ENCODE data around the gene DMD.
"Not testable (repeated sequence)": the region's sequence is repeated elsewhere in the genome, so short reads cannot be mapped to it uniquely, and the experiment has no call there.

DMD gene

DNA sequence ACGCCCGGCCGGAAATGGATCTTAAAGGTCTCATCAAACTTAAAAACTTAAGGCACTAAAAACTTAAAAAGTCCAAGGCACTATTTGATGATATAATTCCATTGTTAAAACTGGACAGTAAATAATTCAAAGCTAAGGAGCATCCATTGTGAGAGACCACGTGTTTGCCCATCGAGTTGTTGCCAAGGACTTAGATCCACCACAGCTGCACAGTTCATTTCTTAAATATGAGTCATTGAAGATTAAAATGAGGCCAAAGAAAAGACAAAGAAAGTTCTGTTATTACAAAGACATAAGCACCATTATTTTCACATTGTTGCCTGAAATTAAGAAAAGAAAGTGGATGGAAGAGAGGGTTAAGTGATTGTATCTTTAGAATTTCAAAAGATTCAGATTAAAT is 1728.0 kb downstream of the DMD start:
- DNase-seq = no peak

DNA sequence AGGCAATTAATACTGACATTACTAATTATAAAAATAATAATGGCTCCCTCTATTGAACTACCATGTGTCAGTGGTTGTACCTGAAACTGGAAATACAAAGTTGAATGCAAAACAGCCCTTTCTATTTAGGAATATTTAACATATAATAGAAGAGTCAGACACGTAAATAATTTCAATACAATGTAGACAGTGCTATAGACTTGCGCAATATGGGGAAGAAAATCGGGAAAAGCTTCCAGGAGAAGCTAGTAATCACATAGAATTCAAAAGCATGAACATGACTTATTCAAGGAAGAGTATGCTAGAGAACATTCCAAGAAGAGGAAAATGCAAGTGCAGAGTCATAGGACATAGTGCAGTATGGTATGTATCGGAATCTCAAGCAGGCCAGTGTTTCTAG is 1730.7 kb downstream of the DMD start:
- DNase-seq = no peak

DNA sequence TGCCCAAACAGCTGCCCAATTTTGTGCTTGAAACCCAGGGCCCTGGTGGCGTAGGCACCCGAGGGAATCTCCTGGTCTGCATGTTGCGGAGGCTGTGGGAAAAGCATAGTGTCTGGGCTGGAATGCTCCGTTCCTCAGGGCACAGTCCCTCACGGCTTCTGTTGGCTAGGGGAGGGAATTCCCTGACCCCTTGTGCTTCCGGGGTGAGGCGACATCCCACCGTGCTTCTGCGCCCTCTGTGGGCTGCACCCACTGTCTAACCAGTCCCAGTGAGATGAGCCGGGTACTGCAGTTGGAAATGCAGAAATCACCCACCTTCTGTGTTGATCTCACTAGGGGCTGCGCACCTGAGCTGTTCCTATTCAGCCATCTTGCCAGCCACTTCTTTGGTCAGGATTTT is 1740.1 kb downstream of the DMD start:
- DNase-seq = no peak

DNA sequence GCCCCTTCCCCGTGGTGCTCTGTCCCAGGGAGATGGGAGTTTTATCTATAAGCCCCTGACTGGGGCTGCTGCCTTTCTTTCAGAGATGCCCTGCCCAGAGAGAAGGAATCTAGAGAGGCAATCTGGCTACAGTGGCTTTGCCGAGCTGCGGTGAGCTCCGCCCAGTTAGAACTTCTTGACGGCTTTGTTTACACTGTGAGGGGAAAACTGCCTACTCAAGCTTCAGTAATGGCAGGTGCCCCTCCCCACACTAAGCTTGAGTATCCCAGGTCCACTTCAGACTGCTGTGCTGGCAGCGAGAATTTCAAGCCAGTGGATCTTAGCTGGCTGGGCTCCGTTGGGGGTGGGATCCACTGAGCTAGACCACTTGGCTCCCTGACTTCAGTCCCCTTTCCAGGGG is 1740.6 kb downstream of the DMD start:
- DNase-seq = not testable (repeated sequence)

DNA sequence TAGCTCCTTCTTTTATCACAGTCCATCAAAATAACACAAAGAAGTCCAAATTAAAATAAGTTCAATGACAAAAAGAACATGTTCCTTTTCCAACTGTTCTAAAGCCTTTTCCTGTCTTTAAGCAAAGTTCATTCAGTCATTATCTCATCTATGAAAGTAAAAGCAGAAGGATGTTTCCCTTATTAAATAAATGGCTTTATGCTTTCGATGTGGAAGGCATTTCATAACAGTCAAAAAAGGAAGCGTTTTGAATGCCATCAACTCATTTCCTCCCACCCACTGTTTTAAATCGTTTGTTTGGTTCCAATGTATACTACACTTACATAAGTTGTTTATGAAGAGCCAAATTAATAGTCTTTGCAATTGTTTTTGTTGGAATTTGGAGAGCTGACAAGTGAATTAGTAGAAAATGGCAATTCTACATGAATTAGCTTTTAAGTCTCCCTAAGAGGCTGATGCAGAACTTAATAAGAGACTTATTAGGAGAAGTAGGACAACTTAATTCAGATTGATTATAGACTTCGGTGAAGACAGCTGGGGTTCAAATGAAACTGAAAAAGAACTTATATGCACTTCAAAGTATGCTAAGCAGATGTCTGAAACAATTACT is 1746.9 kb downstream of the DMD start:
- no peak for DNase-seq

DNA sequence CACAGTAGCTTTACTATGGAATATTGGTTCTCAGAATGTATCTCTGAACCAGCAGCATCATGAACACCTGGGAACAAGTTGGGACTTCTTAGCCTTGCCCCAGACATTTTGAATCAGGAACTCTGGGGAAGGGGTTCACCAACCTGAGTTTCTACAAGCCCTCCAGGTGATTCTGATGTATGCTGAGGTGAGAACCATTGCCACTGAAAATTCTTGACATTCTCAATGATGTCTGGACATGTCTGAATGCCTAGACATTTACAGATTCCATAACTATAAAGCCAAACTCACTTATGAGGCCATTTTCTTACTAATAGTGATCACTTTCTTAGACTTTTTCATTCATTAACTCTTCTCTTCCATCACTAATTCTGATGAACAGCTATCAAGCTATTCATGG is 1750.1 kb downstream of the DMD start:
- DNase-seq = no peak

DNA sequence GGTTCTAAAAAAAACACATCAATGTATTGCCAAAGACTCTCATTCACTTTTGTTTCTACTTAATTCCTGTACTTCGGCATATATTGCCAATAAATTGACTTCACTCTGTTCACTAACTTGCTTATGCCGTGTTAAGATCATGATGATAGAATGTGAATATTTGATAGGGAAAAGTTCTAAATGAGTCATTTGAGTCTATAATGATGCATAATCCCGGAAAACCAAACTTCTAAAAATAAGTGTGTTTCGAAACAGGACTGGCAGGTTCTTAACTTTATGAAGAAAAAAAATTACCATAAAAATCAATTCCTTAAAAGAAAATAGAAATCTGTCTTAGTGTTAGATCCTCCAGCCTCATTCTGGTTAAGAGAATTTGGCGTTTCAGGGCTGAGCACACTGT is 1752.0 kb downstream of the DMD start:
- DNase-seq = no peak

DNA sequence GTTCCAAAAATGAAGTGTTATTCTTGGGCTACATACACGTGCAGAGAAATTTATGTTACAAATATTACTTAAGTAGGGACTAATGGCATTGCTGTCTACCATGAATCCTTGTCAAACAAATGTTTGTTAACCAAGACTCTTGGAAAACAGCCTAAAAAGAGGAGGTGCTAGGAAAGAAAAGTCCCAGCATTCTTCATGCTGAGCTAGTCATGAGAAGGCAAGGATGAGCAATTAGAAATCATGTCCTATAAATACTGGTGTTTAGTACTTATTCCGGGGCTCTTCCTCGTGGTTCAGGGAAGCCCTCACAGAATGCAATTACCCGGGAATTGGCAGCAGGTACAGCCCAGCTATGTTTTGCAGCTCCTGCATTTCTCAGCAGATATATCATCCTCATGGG is 1761.4 kb downstream of the DMD start:
- no peak for DNase-seq

DNA sequence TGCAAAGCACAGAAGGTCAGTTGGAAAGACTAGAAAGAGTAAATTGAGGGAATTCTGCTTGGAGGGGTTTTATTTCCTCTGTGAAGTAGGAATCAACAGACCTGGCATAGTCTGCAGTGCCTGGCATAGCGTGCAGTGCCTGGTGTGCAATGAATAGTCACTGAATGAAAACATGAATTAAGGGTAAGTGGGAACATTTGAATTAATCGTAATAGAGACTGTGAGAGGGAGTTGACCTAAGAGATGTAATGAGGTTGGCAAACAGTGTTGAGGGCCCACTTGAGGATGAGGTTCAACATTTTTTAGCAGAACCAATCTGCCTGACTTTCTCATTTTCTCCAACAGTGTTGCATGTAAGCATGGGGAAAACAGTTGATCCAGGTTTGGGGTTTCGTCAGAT is 1762.3 kb downstream of the DMD start:
- DNase-seq = no peak

DNA sequence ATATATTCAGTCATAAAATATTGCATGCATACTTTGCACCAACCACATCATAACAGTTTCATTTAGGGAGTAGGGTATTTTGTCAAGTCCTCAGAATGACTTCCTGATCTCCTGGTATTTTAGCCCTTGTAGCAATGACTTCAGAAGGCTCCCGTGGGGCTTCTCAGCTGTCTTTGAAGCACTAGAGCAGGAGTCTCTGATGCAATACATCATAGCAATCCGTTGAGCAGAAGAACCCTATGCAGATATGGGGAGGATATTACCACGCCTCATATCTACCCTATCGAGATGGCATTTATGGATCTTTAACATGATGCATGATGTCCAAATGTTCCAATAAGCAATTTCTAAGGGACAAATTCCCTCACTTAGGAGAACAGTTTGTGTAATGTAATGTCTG is 1765.8 kb downstream of the DMD start:
- no peak for DNase-seq

DNA sequence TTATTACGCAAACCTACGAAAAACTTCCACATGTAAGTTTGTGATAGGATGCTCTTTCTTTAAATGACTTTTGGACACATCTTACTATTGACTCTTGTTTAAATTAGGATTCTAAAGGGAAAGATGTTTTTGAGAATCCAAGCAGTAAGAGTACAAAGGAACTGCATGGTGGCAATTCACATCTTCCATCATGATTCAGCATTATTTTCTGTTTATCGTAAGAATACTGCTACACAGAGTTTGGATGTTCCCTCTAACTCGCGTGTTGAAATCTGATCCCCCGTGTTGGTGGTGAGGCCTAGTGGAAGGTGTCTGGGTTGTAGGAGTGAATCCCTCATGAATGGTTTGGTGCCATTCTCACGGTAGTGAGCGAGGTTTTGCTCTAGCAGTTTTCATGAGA is 1767.7 kb downstream of the DMD start:
- no peak for DNase-seq

DNA sequence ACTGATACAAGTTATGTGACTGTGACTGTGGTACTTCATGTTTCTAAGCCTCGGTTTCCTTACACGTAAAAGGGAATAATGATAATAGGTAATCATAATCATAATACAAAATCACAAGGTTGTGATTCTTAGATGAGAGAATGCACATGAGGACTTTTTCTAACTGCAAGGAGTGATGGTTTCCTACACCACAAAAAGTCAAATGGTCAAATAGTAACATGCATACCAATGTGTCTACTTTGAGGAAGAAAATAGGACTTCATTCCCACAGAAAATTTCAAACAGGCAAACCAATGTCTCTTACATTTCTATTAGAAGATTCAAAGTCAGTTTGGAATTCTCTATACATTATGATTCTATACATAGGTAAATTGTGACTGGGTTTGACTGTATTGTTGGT is 1770.8 kb downstream of the DMD start:
- no peak for DNase-seq

DNA sequence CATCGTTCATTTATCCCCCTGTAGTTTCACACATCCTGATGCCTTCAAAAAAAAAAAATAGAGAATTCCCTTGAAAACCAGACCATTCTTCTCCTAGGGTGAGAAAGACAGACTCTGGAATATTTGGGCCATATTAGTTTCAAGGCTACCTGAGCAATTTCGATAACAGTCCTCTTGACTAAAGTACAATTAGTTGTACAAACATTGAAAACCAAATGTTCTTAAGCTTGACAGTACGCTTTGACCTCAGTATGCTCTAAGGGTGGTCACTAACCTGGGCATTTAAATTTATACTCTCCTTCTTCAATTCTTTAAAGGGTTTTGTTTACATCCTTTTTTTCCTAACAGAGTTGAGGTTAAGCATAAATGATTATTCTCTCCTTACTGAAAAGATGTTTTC is 1774.9 kb downstream of the DMD start:
- DNase-seq = peak; percentile 11

DNA sequence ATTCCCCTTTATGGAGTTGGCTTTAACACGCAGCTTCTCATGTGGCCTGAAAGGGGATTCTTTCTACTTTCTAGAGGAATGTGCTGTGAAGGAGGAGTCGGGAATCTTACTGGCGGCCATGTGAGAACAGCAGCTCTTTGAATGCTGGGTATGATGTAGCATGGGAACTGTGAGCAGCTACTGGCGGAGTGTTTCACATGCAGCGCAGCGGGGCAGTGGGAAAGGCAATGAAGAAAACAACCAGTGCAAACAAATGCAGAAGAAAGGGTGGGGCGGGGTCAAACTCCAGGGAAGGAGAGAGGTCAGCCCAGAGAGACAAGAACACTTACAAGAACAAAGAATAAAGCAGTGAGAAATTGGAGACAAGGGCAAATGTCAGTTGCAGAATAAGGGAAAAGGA is 1775.8 kb downstream of the DMD start:
- peak; percentile 69 for DNase-seq

DNA sequence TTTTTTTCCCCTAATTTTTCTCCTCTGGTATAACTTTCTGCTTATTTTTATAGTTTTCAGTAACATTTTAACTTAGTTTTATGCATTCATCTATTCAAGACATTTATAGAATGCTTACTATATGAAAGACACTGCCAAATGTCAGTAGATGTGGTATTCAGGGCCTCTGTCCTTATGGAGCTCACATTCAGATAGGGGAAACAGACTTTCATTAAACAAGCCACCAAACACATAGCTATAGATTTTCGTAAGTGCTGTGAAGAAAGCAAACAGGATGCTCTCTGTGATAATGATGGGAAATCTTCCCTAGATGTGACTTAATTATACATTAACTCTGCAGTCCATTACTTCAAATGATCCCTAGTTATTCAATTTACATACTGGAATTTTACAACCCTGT is 1777.5 kb downstream of the DMD start:
- peak; percentile 85 for DNase-seq

DNA sequence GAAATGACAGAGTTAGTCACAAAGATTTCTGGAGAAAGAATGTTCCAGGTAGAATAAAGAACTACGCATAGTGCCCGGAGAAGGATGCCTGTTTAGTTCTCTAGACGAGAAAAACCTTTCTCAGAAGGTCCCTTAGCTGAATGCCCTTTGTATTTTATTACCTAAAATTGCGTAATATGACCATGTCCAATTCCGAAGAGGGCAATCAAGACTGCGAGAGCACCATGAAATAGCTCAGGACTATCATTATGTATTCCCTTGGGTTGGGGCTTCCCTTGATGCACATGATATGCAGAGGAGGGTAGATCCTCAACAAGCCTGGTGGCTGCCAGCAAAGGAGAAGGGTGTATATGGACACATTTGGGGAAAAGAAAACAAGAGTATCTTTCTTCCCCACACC is 1781.4 kb downstream of the DMD start:
- no peak for DNase-seq

DNA sequence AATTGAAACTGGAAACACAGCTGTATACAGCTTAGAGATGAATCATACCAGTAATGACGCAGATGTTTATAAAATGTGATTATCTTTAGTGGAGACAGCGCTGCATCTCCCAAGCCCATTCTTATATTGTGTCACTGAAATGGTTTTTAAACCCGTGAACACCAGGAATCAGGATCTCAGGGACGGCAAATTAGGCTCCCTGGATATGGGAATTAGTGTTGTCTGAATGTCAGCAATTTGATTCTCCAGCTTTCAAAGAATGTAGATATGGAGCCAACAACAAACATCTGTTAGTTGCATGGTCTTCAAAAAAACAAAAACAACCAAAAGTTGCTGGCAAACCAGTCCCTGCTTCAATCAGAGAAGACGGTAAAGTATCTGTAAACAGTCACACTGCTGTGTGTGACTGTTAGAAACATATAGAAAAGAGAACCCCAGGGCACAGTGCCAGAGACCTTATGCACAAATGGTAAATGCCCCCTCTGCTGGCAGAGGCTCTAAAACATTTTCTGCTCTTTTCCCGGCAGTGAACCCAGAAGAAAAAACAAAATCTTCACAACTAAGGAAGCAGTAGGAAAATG is 1787.7 kb downstream of the DMD start:
- DNase-seq = peak; percentile 76

DNA sequence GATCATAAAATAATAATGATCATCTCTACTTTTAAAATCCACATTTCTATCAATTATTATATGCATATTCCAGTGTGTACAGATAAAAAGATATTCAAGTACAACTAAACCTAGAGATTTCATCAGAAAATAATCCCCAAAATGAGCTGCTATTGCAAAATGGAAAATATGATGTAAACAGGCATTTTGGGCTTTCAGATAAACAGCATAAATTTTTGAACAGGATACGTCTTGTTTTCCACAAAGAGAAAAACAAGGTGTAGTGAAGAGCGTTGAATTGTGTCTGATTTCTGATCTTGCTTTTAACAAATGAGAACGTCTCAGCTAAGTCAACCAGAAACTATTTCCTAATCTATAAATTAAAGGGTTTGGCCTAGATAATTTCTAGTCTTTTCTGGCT is 1789.9 kb downstream of the DMD start:
- no peak for DNase-seq

DNA sequence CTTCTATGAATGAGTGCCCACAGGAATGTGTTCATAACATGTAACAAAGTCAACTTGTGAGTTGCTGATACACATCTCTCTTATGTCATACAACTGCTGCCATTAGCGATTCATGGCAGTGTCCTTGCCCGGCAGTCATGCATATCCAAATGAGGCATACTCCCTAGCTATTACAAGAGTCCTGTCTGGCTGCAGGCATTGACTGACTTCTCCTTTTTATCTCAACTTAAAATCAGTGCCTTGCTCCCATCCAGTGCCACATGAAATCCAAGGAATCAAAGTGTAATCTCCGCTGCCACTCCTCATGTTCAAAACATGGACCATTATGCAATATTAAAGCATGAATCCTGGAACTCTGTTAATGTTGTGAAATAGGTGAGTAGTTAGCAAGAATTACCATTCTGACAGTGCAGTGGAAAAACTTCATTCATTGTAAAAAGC is 1790.6 kb downstream of the DMD start:
- DNase-seq = no peak

DNA sequence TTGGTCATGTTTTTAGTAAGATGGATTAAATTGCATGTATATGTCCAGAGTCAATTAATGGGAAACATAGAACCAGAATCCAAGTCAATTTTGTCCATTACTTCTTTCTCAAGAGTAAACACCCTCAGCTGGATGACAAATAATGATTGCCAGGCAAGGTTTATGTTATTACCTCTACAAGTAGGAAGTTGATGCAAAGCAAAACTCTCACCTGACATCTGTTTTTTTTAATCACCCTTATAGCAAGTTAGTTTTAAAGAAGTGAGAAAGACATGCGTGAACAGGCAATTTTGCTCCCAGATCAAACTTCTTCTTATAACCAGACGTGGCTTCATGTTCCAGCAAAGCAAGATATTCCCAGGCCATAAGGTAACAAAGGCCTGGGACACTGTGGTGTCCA is 1791.0 kb downstream of the DMD start:
- no peak for DNase-seq

DNA sequence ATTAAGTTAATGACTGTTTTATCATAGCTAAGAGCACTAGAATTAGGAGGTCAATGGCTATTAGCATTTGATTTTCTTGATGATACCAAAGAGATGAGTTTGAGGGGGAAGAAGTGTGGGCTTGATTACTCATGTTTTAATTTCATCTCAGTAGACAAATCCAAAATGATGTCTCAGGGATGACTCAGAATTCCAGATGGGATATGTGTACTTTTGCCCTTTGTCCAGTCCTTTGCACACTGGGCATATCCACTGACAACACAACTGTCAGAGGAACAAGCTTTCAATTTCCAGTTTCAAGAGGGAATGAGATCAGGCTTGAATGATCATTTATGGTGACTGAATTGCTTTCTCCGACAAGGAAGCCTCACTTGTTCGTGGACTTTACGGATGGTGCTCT is 1814.2 kb downstream of the DMD start:
- no peak for DNase-seq

DNA sequence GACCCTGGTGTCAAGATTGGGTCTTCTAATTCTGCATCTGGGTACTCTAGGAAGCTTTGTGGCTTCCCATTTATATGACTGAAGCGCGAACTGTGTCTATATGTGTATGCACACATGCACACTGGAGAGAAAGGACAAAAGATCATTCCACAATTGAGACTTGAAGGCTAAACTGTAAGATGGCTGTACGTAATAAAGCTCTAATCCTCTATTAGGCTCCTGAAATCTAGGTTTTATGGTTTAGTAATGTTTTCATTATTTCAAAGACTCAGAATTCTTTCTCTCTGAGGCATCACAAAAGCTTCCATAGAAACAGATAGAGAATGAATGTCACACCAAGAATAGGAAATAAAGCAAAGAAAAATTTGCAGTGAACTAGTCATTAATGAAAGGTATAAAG is 1818.8 kb downstream of the DMD start:
- no peak for DNase-seq

DNA sequence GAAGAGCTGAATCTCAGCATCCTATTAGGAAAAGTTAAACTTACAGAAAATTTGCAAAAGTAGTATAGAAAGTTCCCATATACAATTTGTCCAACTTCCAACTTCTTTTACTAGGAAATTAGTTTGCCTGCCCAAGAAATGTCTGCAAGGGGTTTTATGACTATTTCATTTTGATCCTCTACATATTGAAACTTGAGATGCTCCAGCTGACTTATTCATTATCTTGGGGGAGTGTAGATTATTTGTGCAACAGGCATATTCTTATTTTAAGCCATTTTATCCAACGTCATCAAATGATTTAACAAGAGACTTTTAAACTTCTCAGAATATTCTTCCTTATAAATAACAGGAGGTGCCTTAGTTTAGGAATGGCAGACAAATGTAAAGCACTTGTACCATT is 1822.4 kb downstream of the DMD start:
- DNase-seq = no peak

DNA sequence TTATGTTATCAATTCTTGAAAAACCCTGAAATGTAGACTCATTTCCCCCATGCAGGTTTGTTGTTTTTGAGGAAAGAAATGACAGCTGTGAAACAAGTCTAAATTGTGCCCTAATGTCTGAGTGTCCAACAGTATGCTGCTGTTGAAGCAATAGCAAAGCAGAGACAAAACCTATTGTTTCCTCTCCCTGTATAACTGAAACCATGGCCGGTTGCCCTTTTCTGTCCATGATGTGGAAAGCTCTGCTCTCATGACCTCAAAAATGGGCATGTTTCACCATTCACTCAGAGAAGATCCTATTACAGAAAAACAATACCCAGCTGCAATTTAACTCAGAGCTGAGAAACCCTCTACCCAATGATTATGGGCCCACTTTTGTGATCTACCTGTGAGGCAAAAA is 1826.9 kb downstream of the DMD start:
- DNase-seq = no peak

DNA sequence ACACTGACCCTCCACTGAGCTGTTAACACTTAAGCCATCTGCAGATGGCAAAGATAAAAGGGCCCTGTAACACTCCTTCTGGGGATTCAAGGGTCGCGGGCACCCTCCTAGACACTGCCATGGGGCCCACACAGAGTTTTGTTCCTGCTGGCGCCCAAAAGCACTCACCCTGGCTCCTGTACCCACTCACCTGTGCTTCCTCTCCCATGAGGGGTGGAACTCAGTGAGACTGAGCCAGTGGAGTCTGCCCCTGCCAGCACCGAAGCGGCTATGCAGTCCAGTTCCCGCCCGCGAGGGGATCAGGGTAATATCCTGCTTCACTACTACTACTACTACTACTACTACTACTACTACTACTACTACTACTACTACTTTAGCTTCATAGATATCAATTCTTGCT is 1827.4 kb downstream of the DMD start:
- no peak for DNase-seq

DNA sequence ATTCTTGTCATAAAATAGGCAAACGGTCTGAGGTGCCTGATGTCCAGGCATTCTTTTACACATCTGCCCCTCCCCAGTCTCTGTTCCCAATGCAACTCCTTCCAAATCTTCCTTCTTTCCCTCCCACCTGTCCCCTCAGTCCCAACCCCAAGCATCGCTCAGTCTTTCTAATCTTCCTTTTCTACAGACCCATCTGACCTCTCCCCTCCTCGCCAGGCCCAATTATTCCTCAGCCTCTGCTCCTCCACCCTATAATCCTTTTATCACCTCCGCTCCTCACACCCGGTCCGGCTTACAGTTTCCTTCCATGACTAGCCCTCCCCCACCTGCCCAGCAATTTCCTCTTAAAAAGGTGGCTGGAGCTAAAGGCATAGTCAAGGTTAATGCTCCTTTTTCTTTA is 1832.4 kb downstream of the DMD start:
- not testable (repeated sequence) for DNase-seq

All from NCI-H69 (cell line).